HG03066 (cell line): ENCODE data around the gene CASS4.
A peak's percentile ranks its signal among the peaks of the same experiment; 100 is the strongest.
"Not testable (repeated sequence)": the region's sequence is repeated elsewhere in the genome, so short reads cannot be mapped to it uniquely, and the experiment has no call there.

Experiments
- ATAC-seq: cut with Tn5 transposase; IDR thresholded peaks from one replicate; pipeline ENCODE4 v1.9.1; 2021; ENCODE audit warnings: low read depth; ENCODE audit not compliant: unreplicated experiment

CASS4 gene

GRCh38 chr20:56411759-56412472 is at the start of gene CASS4:
CASS4 (plus strand) TSS chr20:56412260; CDS start chr20:56412459, 199 bp downstream.
- ATAC-seq = peak; percentile 57

GRCh38 chr20:56362833-56363413 is 49.1 kb upstream of the CASS4 start:
- no peak for ATAC-seq

- no peak for ATAC-seq
Observed at GRCh38 chr20:56363491-56363890, 48.6 kb upstream of the CASS4 start.

GRCh38 chr20:56368351-56369134 is 43.5 kb upstream of the CASS4 start:
- ATAC-seq = no peak

GRCh38 chr20:56369179-56369578 is 42.9 kb upstream of the CASS4 start:
- ATAC-seq = no peak

GRCh38 chr20:56371977-56372376 is 40.1 kb upstream of the CASS4 start:
- no peak for ATAC-seq

- no peak for ATAC-seq
Observed at GRCh38 chr20:56372850-56373249, 39.2 kb upstream of the CASS4 start.

GRCh38 chr20:56373942-56374341 is 38.1 kb upstream of the CASS4 start:
- ATAC-seq = no peak

- no peak for ATAC-seq
Observed at GRCh38 chr20:56376331-56376730, 35.7 kb upstream of the CASS4 start.

- no peak for ATAC-seq
Observed at GRCh38 chr20:56378386-56378785, 33.7 kb upstream of the CASS4 start.

GRCh38 chr20:56380375-56380774 is 31.7 kb upstream of the CASS4 start:
- ATAC-seq = no peak

- no peak for ATAC-seq
Observed at GRCh38 chr20:56381501-56381900, 30.6 kb upstream of the CASS4 start.

- ATAC-seq = no peak
Observed at GRCh38 chr20:56382696-56383095, 29.4 kb upstream of the CASS4 start.

- no peak for ATAC-seq
Observed at GRCh38 chr20:56383334-56383733, 28.7 kb upstream of the CASS4 start.

- no peak for ATAC-seq
Observed at GRCh38 chr20:56385130-56385529, 26.9 kb upstream of the CASS4 start.

GRCh38 chr20:56386219-56386618 is 25.8 kb upstream of the CASS4 start:
- no peak for ATAC-seq

GRCh38 chr20:56388882-56389281 is 23.2 kb upstream of the CASS4 start:
- ATAC-seq = no peak

- ATAC-seq = no peak
Observed at GRCh38 chr20:56389807-56390206, 22.3 kb upstream of the CASS4 start.

- not testable (repeated sequence) for ATAC-seq
Observed at GRCh38 chr20:56390396-56390795, 21.7 kb upstream of the CASS4 start.

- ATAC-seq = no peak
Observed at GRCh38 chr20:56391037-56391436, 21.0 kb upstream of the CASS4 start.

GRCh38 chr20:56391596-56392131 is 20.4 kb upstream of the CASS4 start:
- ATAC-seq = peak; percentile 35
